Measurements from ENCODE around the gene TSHZ2.

Gene TSHZ2

DNA sequence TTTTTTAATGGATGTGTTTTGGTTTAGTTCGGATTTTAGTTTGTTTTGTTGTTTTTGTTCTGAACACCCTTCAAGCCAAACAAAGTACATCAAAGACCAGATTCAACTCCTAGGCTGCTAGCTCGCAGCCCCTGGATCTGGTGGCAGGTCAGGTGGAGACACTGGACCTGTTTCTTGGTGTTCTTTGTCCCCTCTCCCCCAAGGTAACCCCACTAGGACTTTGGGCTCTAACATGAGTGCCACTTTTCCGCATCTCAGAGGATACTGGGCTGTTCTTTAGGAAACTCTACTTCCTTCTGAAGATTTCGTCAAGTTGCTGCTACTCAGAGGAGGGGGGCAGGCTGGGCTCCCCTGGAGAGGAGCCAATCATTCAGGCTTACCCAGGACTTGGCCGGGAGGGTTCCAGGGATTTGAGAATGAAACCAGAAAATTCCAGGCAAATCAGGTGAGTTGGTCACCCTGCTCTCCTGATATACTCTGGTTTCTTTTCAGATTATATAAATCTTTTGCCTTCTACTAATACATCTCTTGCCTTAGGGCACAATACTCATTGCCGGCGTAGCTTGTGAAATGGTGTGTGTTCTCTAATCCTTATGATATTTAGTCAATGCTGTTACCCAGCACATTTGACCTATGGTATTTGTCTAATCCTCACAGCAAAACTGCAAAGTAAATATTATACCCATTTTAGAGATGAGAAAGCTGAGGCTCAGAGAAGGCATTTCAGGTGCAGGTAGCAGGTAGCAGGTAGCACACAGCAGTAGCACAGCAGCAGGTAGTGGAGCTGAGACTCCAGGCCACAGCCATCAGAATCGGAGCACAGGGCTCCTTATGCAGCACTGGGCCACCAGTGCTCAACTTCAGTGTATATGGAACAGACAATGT is 291.6 kb downstream of the TSHZ2 start:
- TF ChIP-seq, protein P1, sequence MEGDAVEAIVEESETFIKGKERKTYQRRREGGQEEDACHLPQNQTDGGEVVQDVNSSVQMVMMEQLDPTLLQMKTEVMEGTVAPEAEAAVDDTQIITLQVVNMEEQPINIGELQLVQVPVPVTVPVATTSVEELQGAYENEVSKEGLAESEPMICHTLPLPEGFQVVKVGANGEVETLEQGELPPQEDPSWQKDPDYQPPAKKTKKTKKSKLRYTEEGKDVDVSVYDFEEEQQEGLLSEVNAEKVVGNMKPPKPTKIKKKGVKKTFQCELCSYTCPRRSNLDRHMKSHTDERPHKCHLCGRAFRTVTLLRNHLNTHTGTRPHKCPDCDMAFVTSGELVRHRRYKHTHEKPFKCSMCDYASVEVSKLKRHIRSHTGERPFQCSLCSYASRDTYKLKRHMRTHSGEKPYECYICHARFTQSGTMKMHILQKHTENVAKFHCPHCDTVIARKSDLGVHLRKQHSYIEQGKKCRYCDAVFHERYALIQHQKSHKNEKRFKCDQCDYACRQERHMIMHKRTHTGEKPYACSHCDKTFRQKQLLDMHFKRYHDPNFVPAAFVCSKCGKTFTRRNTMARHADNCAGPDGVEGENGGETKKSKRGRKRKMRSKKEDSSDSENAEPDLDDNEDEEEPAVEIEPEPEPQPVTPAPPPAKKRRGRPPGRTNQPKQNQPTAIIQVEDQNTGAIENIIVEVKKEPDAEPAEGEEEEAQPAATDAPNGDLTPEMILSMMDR (IDR thresholded peaks at IDR 0.05; ENCODE audit: low read depth, low read length, missing control alignments): no peak
- no peak for DNase-seq (ENCODE audit: extremely low read depth, low read depth)

DNA sequence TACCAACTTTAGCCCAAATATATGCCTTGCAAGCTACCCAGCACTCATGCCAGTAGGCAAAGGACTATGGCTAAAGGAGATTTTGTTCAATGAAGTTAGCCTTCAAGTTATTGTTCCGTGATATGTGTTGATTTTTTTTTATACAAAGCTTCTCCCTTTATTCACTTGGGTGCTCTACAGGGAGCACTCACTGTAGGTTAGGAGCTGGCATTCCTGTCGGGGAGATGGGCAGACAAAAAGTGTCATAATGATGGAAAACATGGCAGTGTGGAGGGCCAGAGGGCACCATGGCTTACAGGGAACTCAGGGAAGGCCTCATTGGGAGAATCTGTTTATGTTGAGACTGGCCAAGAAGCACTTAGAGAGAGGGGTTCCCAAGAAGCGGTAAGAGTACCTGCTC is 292.4 kb downstream of the TSHZ2 start:
- no peak overlapping the region for H3K4me3 ChIP-seq (replicated peaks; ENCODE audit: low read depth, low read length)
- no peak for DNase-seq (ENCODE audit: extremely low read depth, low read depth)
- TF ChIP-seq, protein P1 (IDR thresholded peaks at IDR 0.05; ENCODE audit: low read depth, low read length, missing control alignments): no peak

More for the DNA sequence above, 291.6 kb downstream of the TSHZ2 start:
- H3K4me3 ChIP-seq (replicated peaks; ENCODE audit: low read depth, low read length): no peak overlapping the region

DNA sequence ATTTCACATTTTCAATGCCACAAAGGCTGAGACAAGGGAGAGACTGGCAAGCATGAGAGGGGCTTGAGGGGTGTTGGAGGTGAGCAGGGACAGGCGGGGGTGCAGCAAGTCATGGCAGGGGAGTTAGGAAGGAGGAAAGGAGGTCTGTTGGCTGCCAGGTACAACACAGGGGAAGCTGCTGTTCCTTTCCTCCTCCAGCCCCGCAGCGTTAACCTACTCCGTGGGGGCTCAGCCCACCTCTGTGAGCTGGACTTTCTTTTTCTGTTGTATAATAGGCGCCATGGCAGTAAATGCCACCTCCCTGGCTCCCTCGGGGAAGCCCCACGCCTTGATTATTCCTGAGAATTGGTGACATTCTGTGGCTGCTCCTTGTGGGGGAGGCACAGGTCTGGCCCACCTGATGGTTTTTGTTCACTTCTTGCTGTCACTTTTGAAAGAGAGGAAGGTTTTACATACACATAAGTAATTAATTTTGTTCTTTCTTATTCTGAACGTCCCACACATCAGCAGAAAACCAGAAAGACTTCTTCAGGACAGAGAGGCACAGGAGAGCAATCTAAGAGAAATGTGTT is 293.2 kb downstream of the TSHZ2 start:
- no peak overlapping the region for H3K4me3 ChIP-seq (replicated peaks; ENCODE audit: low read depth, low read length)
- no peak for DNase-seq (ENCODE audit: extremely low read depth, low read depth)
- TF ChIP-seq, protein P1 (IDR thresholded peaks at IDR 0.05; ENCODE audit: low read depth, low read length, missing control alignments): no peak

DNA sequence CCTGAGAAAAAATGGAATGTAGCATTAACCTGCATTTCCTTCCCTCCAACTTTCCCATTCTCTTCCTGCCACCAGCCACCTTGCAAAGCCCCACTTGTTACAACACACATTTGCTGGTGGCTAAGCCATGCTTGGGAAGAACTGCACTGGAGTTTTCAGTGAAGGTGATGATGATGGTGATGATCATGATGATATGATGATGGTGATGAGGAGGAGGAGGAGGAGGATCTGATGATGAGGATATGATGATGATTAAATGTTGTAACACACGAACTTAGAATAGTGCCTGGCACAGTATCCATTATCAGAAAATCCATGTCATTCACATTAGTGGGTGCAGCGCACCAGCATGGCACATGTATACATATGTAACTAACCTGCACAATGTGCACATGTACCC is 297.2 kb downstream of the TSHZ2 start:
- no peak for DNase-seq (ENCODE audit: extremely low read depth, low read depth)
- TF ChIP-seq, protein P1 (IDR thresholded peaks at IDR 0.05; ENCODE audit: low read depth, low read length, missing control alignments): no peak
- no peak overlapping the region for H3K4me3 ChIP-seq (replicated peaks; ENCODE audit: low read depth, low read length)

DNA sequence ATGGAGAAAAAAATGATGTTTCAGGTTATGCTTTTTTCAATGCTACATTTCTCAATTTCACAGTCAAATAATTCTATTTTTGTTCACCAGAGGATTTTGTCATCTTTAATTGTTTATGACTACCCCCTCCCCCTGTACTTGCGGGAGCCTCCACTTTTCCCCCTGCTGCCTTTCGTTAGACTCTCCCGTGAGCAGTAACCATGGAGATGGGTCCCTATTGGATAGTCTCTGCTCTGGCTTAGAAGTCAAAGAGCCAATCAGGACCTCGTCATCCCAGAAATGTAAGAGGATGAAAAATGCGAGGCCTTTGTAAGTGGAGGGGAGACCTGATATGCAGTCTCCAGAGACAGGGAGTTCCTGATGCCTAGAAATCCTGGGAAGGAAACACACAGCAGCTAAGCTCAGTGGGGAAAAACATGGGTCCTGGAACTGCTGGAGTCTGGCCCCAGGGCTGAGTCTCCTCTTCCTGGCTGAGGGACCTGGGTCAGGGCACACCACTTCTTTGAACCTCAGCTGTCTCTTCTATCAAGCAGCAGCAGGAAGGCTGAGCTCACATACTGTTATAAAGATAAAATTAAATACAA is 298.7 kb downstream of the TSHZ2 start:
- no peak overlapping the region for H3K4me3 ChIP-seq (replicated peaks; ENCODE audit: low read depth, low read length)
- TF ChIP-seq, protein P1 (IDR thresholded peaks at IDR 0.05; ENCODE audit: low read depth, low read length, missing control alignments): no peak
- no peak for DNase-seq (ENCODE audit: extremely low read depth, low read depth)

DNA sequence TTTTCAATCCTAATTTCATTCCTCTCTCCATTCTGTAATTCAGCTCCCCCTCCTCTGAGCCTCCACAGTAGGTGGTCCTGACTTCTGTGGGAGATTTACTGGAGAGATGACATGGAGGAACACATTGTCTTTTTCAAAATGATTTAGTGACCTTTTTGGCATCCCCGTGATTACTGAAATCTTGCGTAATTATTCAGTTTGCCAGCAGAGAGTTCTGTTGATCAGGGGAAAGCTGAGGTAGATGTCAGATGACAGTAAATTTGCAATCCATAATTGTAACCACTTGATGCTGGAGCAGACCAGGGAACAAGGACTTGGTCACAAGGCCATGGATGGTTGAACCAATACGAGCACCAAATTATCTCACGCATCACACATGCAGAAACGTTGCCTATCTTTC is 302.2 kb downstream of the TSHZ2 start:
- no peak overlapping the region for H3K4me3 ChIP-seq (replicated peaks; ENCODE audit: low read depth, low read length)
- TF ChIP-seq, protein P1 (IDR thresholded peaks at IDR 0.05; ENCODE audit: low read depth, low read length, missing control alignments): no peak
- no peak for DNase-seq (ENCODE audit: extremely low read depth, low read depth)
